DOHH2 (cell line): Measurements from ENCODE around the gene SON.

ENCODE experiments used
- H3F3A ChIP-seq: fragments of 200-600 bp; sonication (generic), shearing (Covaris generic); 2 replicates; pipeline ENCODE4 v1.6.0; 2016; ENCODE audit warnings: antibody characterized with exemption, mild to moderate bottlenecking; ENCODE audit not compliant: control insufficient read depth, insufficient read depth
- H3K27ac ChIP-seq: fragments of 200-600 bp; sonication (generic); 2 replicates; pipeline ENCODE4 v1.5.1; 2014; ENCODE audit warnings: low read depth, mild to moderate bottlenecking, low read length, moderate library complexity
- H3K27me3 ChIP-seq: fragments of 200-600 bp; sonication (generic); 2 replicates; pipeline ENCODE4 v1.6.1; 2014; ENCODE audit warnings: mild to moderate bottlenecking, low read length, mixed read lengths; ENCODE audit not compliant: control insufficient read depth
- H3K36me3 ChIP-seq: fragments of 200-600 bp; sonication (generic); 2 replicates; pipeline ENCODE4 v1.6.1; 2014; ENCODE audit warnings: mild to moderate bottlenecking, low read length, moderate library complexity, mixed read lengths; ENCODE audit not compliant: control insufficient read depth
- H3K4me1 ChIP-seq: fragments of 200-600 bp; sonication (generic); 2 replicates; pipeline ENCODE4 v1.6.1; 2014; ENCODE audit warnings: mild to moderate bottlenecking, low read length, mixed read lengths; ENCODE audit not compliant: control insufficient read depth
- H3K4me2 ChIP-seq: fragments of 200-600 bp; sonication (generic); 2 replicates; pipeline ENCODE4 v1.6.0; 2014; ENCODE audit warnings: mild to moderate bottlenecking, low read length, moderate library complexity
- H3K4me3 ChIP-seq: fragments of 200-600 bp; sonication (generic); 2 replicates; pipeline ENCODE4 v1.5.1; 2014; ENCODE audit warnings: mild to moderate bottlenecking, low read length, mixed read lengths
- H3K79me2 ChIP-seq: fragments of 200-600 bp; sonication (generic); 2 replicates; pipeline ENCODE4 v1.6.1; 2014; ENCODE audit warnings: mild to moderate bottlenecking, low read length, mixed read lengths; ENCODE audit not compliant: control insufficient read depth
- H3K9me2 ChIP-seq: fragments of 200-600 bp; sonication (generic); replicated peaks from 2 replicates; pipeline ENCODE4 v1.6.1; 2014; ENCODE audit warnings: mild to moderate bottlenecking, low read length, mixed read lengths; ENCODE audit not compliant: control insufficient read depth
- H3K9me3 ChIP-seq: fragments of 200-600 bp; sonication (generic); 2 replicates; pipeline ENCODE4 v1.6.1; 2014; ENCODE audit warnings: antibody characterized with exemption, low read length, mixed read lengths; ENCODE audit not compliant: control insufficient read depth, insufficient read depth
- H4K20me1 ChIP-seq: fragments of 200-600 bp; sonication (generic); 2 replicates; pipeline ENCODE4 v1.6.0; 2014; ENCODE audit warnings: low read depth, mild to moderate bottlenecking, antibody characterized with exemption, low read length, moderate library complexity; ENCODE audit not compliant: control insufficient read depth, insufficient read depth
- CTCF ChIP-seq: fragments of 200-600 bp; sonication (generic); IDR thresholded peaks from one replicate; pipeline ENCODE4 v1.5.1; 2014; ENCODE audit warnings: antibody characterized with exemption, mild to moderate bottlenecking, low read depth, low read length; ENCODE audit not compliant: poor library complexity, severe bottlenecking
- EZH2phosphoT487 ChIP-seq: fragments of 200-600 bp; sonication (generic); IDR thresholded peaks from 2 replicates; pipeline ENCODE4 v1.6.1; 2017; ENCODE audit warnings: borderline replicate concordance, mild to moderate bottlenecking, antibody characterized with exemption, low read length, moderate library complexity, mixed read lengths

Gene SON

GRCh38 chr21:33560965-33561364 is 18.1 kb downstream of the SON start:
- Histone ChIP-seq H3K27me3 (no peaks in the 10 kb centered on the region), H3K36me3 (peaks cover 97% of the 10 kb centered on the region), H4K20me1 (peaks cover 17% of the 10 kb centered on the region; the same call in 1 of the 2 replicates), H3K4me1 (no peaks in the 10 kb centered on the region), H3K4me3 (no peak overlapping the region), H3K9me3 (no peaks in the 10 kb centered on the region), H3K27ac (no peak overlapping the region), H3K4me2 (no peak overlapping the region), H3K79me2 (peaks cover 87% of the 10 kb centered on the region), H3F3A (peaks cover 21% of the 10 kb centered on the region), H3K9me2 (no peaks in the 10 kb centered on the region)
- no peak for TF ChIP-seq CTCF
- no peak for TF ChIP-seq EZH2phosphoT487

GRCh38 chr21:33561373-33561772 is 18.5 kb downstream of the SON start:
- peaks cover 96% of the 10 kb centered on the region for H3K36me3 ChIP-seq
- no peaks in the 10 kb centered on the region for H3K9me3 ChIP-seq
- H3K27me3 ChIP-seq = no peaks in the 10 kb centered on the region
- H3K79me2 ChIP-seq = peaks cover 83% of the 10 kb centered on the region
- H3K4me2 ChIP-seq = no peak overlapping the region
- H3K4me3 ChIP-seq = no peak overlapping the region
- H4K20me1 ChIP-seq = peaks cover 13% of the 10 kb centered on the region; the same call in 1 of the 2 replicates
- H3K27ac ChIP-seq = no peak overlapping the region
- H3K4me1 ChIP-seq = no peaks in the 10 kb centered on the region
- H3F3A ChIP-seq = peaks cover 20% of the 10 kb centered on the region
- no peaks in the 10 kb centered on the region for H3K9me2 ChIP-seq
- TF ChIP-seq CTCF (no peak), EZH2phosphoT487 (no peak)

- Histone ChIP-seq H3K4me3 (no peak overlapping the region), H3K4me1 (no peaks in the 10 kb centered on the region), H3K27ac (no peak overlapping the region), H3F3A (peaks cover 27% of the 10 kb centered on the region), H3K4me2 (no peak overlapping the region), H3K9me3 (no peaks in the 10 kb centered on the region), H3K36me3 (peaks cover 94% of the 10 kb centered on the region), H3K9me2 (no peaks in the 10 kb centered on the region), H3K79me2 (peaks cover 73% of the 10 kb centered on the region), H4K20me1 (peaks cover 13% of the 10 kb centered on the region; the same call in 1 of the 2 replicates), H3K27me3 (no peaks in the 10 kb centered on the region)
- TF ChIP-seq EZH2phosphoT487 = no peak
- no peak for TF ChIP-seq CTCF
Observed at GRCh38 chr21:33562389-33562788, 19.6 kb downstream of the SON start.
